Measurements from ENCODE around the gene HNRNPF.

DNA sequence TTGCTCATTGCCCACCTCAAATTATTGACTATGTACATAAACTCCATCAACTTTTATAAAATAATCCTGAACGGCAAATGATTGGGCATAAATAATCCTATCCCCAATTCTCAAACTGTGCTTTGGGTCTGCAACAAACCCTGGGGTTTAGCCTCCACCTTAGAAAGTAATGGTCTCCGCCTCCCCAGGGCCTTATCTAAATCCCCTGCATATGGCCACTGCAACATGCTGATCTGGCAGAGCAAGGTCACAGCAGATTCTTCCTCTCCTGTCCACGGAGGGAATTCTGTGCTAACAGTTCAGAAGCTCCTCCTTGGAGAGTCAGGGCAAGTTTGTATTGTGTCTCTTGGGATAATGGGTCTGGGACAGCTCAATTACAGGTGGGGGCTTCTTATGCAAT is 19.1 kb downstream of the HNRNPF start:
- TF ChIP-seq, protein P1, sequence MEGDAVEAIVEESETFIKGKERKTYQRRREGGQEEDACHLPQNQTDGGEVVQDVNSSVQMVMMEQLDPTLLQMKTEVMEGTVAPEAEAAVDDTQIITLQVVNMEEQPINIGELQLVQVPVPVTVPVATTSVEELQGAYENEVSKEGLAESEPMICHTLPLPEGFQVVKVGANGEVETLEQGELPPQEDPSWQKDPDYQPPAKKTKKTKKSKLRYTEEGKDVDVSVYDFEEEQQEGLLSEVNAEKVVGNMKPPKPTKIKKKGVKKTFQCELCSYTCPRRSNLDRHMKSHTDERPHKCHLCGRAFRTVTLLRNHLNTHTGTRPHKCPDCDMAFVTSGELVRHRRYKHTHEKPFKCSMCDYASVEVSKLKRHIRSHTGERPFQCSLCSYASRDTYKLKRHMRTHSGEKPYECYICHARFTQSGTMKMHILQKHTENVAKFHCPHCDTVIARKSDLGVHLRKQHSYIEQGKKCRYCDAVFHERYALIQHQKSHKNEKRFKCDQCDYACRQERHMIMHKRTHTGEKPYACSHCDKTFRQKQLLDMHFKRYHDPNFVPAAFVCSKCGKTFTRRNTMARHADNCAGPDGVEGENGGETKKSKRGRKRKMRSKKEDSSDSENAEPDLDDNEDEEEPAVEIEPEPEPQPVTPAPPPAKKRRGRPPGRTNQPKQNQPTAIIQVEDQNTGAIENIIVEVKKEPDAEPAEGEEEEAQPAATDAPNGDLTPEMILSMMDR (IDR thresholded peaks at IDR 0.05; ENCODE audit: low read depth, low read length): no peak
- no peak for TF ChIP-seq POLR2A (IDR thresholded peaks at IDR 0.05; ENCODE audit: extremely low read depth, insufficient read length)
